Measurements from ENCODE around the gene MCU.

- TF ChIP-seq CTCF (conservative IDR thresholded peaks at IDR 0.05 in 1 of 2, IDR thresholded peaks at IDR 0.05 in 1 of 2; ENCODE audit: low read depth in 1 of 2, low read length in 2 of 2) = no peak
- TF ChIP-seq EZH2 (IDR thresholded peaks at IDR 0.05; ENCODE audit: low read length, missing control alignments) = no peak
Observed at GRCh38 chr10:72712136-72712535, 20.2 kb downstream of the MCU start.

Measured in fibroblast of lung (primary cell).